M059J (cell line): ENCODE measurements around the gene KCNJ6. TPM values are rescaled to one million over a fixed set of nuclear protein-coding genes. Genes with fewer than 3 reads are reported as not detected.
"Not testable (repeated sequence)": the region's sequence is repeated elsewhere in the genome, so short reads cannot be mapped to it uniquely, and the experiment has no call there.

Experiments used
- DNase-seq: peaks from one replicate; pipeline ENCODE4 v3.0.0-alpha.2; 2012; ENCODE audit warnings: low read depth
- total RNA-seq: library from RNA; depleted of rRNA; stranded (reverse); fragments of >200 nt; shearing (Covaris generic); gene quantifications from 2 replicates; pipeline ENCODE4 v1.2.3, GENCODE V29; 2014; rRNA removed

The KCNJ6 gene, protein sequence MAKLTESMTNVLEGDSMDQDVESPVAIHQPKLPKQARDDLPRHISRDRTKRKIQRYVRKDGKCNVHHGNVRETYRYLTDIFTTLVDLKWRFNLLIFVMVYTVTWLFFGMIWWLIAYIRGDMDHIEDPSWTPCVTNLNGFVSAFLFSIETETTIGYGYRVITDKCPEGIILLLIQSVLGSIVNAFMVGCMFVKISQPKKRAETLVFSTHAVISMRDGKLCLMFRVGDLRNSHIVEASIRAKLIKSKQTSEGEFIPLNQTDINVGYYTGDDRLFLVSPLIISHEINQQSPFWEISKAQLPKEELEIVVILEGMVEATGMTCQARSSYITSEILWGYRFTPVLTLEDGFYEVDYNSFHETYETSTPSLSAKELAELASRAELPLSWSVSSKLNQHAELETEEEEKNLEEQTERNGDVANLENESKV
- total RNA-seq: 0.12 and 0.15 TPM in 2 replicates

DNA sequence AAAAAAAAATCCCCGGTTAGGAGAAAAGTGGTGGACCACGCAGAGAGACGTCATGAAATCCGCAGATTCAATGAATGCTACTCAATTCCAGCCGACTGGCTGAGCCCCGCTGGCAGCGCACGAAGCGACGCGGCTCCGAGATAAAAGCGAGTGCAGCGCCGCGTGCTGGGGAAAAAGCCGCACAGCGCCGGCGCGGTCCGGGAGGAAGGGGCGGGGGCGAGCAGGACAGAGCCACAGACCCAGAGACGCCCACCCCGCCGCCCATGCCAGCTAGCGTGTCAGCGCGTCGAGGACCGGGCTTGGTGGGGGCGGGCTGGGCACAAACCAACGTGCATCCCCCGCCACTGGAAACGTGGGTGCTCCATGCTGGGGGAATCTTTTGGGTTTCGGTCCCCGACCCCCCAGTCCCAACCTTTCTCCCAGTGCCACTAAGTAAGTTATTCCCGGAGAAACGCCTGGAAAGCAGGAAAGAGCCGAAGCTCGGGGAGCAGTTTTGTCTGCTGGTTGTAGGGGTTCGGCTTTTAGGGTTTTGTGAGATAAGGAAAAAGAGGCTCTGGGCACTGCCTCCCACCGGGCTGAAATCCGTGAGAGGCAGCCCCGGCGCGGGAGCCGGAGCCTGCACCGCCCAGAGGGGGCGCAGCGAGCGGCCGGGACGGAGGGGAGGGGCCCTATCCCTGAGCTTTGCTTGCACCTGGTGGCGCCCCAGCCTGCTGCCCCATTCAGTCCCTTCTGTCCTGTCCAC lies at the start of gene KCNJ6:
Gene KCNJ6 (minus strand): TSS at position 148 of the 742 bp plus-strand sequence. CDS start 75,775 bp downstream, outside the sequence.
- peak; percentile 69 for DNase-seq

DNA sequence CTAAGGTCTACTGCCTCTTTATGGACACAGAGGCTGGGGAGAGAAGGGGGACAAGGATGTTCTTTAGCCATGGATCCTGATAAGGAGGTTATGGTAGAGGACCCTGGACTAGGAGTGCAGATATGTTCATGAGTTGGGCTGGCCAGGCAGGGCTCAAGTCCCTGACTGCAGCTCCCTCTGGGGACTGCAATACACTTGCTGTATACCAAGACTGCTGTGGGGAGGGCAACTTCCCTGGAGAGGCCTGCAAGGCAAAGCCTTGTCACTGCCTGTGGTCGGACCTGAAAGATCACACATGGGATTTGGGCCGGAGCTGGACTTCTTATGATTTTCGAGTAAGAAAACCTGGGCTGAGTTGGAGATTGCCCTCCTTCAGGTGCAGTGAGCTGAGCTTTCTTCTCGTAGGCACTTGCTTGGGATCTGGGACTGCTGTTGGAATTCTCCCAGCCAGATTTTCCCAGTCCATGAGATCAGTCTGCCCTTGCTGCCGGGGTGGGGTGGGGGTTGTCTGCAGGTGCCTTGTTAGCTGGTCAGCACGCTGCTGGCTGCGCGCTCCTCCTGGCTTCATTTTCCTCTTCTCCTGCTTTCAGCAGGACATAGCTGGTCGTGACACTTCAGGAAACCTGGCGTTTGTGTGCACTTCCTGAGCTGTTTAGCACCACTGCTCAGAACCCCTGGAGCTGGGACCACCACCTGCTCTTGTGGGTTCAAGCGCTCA lies 49.0 kb upstream of the KCNJ6 start:
- no peak for DNase-seq

DNA sequence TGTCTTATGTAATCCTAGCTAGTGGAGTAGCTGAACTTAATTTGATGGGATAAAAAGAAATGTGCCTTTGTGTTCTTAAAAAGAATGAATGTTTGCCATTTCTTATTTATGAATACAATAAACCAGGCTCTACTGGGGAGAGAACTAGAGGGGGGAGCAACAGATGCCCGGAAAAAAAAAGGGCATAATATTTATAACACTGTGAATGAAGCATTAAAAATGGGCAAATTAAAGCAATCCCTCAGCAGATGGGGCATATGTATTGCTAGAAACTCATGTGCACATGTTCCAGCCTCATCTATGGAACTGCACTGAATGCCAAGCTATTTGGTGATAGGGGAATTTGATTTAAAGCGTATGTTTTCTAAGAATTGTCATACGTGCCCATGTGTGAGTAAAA lies 42.3 kb upstream of the KCNJ6 start:
- no peak for DNase-seq

DNA sequence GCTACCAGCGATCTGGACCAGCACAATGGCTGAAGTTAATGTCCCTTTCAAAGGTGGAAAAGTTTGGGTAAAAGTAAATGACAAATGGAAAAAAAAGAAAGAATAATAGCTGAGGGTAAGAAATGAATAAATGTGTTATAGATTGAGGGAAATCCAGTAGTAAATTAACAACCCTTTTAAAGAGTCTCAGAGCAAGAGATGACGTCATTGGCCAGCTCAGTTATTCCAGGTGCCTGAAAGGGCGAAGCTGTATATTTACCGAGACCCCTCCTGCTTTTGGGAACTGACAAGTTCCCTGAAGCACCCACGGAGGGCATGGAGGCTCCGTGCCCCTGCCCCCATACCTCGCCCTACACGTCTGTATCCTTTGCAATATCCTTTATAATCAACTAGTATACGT lies 40.5 kb upstream of the KCNJ6 start:
- DNase-seq: no peak

DNA sequence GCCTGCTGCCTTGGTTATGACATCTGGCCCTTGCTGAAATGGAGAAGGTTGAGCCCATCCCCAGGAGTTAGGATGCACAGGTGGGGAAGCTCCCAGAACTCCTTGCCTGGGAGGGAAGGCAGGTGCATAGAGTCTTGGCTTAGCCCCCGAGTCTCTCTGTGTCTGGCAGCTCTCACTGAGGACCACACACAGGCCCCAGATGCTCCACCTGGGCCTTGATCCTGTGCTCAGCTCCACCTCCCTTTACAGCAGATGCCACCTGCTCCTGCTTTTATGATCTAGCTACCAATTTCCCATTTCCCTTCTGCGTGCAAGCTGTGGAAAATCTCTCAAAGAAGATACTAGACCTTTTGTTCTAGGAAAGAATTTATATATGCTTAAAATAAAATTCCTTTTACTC lies 28.8 kb upstream of the KCNJ6 start:
- DNase-seq: no peak

DNA sequence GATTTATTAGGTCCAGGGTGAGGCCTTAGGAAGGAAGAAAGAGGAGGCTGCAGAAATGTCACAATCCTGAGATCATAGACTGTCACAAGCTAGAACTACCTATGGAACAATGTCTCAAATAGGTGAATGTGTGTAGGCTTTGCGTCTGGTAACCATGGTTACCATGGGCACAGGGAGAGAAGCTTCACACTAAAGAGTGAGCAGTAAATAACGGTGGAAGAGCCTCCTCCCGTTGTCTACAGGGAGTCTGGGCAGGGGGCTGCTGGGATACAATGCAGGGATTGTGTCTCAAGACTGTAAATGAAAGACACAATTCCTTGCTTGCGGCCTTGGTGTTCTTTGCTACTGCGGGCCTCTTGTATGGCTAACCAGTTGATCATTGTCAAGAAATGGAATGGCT lies 28.2 kb upstream of the KCNJ6 start:
- DNase-seq: no peak

DNA sequence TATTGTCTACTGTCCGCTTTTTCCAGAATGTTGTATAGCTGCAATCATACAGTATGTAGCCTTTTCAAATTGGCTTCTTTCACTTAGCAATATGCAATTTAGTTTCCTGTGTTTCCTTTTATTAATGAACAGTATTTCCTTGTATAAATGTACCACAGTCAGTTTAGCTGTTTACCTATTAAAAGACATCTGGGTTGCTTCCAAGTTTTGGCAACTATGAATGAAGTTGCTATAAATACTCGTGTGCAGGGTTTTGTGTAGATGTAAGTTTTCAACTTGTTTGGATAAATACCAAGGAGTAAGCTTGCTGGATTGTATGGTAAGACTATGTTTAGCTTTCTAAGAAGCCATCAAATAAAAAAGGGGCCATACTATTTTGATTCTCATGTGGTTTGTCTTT lies 24.4 kb upstream of the KCNJ6 start:
- DNase-seq: peak; percentile 44

DNA sequence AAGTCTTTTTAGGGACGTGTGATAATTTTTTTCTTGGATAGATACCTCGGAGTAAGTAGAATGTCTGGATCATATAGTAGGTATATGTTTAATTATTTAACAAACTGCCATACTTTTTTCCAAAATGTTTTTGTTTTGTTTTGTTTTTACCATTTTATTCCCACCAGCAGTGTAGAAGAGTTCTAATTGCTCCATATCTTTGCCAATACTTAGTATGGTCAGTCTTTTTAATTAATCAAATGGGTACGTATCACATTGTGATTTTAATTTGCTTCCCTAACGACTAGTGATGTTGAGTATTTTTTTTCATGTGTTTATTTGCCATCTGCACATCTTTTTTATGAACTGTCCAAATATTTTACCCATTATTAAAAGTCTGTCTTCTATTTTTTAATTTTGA lies 23.6 kb upstream of the KCNJ6 start:
- no peak for DNase-seq

DNA sequence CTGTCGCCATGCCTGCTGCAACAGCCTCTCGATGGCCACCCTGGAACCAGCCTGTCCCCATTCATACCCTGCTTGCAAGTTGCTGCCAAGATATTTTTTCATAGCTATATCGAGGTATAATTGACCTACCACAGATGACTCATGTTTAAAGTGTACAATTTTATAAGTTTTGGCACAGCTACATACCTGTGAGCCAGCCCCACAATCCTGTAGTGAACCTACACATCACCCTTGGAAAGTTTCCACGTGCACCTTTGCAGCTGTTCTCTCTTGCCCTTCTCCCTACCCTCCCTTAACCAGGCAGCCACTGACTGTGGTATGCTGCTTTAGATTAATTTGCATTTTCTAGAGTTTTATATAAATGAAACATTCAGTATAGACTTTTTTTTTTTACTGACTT lies 23.0 kb upstream of the KCNJ6 start:
- DNase-seq: peak; percentile 43

DNA sequence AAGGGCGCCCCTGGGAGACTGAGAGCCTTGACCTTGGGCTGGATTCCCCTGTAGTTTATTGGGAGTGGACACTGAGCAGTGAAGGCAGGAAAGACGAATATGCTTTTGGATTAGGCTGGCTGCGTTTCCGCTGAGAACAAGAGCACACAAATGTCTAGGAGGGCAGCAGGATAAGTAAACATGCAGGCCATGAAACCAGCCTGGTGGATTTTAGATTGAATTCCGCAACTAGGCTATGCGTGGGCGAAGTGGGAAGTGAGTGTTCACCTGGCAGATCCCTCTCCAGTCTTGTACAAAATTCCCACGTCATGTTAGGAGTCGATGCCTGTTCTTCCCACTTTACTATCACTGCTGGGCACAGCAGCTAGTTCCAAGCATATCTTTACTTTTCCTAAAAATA lies 21.4 kb upstream of the KCNJ6 start:
- no peak for DNase-seq

DNA sequence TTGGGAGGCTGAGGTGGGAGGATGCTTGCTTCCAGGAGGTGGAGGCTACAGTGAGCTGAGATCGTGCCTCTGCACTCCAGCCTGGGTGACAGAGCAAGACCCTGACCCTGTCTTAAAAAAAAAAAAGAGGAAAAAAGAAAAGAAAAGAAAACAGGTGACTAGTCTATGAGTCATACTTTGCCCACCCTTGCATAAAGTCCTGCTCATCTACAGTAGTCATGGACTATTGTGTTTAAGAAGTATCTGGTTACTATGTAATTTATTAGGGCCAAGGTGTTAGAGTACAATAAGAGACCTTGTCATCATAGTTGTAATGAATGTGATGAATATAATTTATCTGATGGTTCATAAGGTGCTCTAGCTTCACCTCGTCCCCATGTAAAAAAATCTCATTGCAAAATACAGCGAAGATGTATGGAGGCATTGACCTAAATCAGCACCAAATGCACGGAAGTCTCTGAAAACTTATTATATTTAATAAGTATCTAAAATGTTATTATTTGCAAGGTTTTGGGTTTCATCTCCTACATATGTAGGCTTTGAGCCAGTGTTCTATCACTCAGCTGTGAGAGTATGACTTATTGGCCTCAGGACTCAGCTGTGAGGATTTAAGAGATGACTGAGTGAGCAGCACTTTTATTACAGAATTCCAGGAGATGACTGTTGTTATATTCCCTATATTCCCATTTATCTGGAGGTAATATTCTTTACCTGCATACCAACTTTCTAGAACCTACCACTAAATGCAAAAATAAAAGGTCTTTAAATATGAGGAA lies 19.9 kb upstream of the KCNJ6 start:
- DNase-seq: peak; percentile 58

DNA sequence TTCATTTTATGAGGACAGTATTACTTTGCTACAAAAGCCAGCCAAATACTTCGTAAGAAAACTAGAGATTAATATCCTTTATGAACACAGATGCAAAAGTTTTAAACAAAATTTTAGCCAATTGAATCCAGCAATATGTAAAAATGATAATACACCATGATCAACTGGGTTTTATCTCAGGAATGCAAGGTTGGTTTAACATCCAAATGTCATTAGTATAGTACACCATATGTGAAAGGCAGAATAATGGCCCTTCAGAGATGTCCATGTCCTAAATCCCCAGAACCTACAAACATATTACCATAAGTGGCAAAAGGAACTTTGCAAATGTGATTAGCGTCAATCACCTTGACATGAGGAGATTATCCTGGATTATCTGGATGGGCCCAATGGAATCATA lies 16.7 kb upstream of the KCNJ6 start:
- DNase-seq: no peak

DNA sequence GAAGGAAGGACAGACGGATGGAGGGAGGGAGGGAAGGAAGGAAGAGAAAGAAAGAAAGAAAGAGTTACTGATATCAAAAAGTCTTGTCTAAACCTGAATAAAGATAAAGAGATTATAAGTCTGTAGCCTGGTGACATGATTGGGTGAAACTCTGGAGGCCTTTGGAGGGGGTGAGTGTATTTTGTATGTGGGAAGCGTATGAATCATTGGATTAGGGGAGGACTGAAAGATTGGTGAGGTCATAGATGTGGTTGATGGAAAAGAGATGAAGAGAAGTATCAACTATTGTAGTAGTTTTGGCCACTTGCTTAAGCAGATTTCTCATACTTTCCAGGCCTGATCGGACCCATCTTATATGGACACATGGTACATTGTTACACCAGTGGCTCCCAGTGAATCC lies 11.5 kb upstream of the KCNJ6 start:
- peak; percentile 56 for DNase-seq

DNA sequence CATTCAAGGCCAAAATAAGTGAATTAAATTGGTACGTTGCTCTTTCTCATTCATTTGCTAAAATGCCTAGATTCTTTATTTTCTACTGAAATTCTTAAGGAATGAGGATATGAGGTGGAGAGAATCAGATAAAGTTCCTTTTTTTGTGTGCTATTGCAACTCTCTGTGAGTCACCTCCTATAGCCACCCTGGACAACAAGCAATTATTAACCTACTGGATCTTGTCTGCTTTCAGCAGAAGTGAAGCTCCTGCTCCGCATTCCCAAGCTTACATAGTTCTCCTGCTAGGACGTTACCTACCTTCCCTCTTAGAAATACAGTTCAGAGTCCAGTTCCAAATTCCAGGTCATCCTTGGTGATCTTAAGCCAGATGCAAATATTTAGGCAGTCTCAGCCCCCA lies 4.8 kb upstream of the KCNJ6 start:
- peak; percentile 47 for DNase-seq

DNA sequence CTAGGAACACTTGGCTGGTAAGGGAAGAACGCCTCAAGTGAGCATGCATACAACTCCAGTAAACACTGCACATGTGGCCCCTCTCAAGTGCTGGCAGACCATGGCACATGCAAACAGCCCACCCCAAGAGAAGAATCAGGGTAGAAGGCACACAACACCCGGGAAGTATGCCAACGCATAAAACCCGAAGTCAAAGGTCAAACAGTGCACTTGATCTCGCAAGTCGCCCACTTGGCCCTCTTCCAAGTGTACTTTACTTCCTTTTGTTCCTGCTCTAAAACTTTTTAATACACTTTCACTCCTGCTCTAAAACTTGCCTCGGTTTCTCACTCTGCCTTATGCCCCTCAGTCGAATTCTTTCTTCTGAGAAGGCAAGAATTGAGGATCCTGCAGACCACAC lies 4.0 kb upstream of the KCNJ6 start:
- not testable (repeated sequence) for DNase-seq

DNA sequence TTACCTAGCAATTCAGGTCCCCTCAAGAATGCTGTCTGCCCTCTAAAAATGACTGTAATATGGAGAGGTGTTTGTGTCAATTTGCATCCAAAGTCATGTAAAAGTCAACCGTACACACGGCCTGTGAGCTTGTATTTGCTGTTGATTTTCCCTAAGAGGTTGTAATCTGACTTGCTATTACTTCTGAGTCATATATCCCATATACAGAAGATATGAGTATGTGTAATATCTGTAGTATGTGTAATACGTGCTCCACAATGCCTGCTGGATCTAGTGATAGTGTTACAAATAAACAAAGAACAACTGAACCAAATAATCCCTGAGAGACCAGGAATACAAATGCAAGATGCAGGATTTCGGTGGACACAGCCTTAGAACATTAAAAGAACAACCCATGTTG lies 1.4 kb upstream of the KCNJ6 start:
- DNase-seq: peak; percentile 71

DNA sequence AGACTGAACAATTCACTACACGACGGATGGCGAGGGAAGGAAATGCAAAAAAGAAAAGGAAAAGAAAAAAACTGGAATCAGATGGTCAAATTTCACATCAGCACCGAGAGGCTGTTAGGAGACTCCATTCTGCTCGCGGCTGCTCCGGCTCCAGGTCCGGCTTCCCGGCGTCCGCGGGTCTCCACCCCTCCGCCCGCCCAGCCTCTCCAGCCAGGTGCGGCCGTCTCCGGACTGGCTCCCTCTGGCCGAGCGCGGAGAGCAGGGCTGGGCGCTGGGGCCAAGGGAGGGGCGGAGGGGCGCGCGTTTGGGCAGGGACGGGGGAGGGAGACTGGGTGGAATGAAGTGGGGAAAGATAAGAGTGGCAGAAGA lies 332 bp downstream of the KCNJ6 start:
- peak; percentile 35 for DNase-seq

DNA sequence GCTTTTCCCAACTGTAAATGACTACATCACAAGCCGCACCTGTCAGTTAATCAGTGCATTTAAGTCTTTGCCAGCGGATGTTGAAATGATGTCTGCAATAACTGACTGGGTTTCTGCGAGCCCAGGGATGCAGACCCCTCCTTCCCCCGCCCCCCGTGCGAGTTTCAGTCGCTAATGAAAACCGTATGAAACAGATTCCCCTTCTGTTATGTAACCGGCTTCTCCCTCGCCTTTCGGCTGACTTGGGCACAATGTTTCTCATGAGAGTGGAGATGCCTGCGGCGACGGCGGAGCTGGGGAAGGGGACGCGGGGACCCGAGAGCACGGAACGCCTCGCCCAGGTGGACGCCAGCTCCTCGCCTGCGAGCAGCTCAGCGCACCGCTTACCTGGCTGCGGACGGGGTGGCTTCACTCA lies 753 bp downstream of the KCNJ6 start:
- no peak for DNase-seq

DNA sequence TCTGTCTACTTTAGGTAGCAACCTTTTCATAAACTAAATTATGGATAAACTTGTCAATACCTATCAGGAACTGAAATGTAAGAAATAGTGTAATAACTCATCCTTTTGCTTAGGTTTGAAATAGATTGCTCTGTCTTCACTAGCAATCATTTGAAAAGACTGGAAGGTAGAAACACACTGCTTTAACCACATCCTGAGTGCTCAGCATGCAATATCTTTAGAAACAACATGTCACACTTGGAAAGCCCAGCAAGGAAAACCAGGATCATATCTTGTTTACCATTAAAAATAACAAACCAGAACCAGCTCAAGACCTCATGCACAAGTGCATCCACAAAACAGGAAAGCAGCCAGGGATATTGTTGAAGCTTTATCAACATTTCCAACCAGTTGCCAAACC lies 3.6 kb downstream of the KCNJ6 start:
- DNase-seq: peak; percentile 39

DNA sequence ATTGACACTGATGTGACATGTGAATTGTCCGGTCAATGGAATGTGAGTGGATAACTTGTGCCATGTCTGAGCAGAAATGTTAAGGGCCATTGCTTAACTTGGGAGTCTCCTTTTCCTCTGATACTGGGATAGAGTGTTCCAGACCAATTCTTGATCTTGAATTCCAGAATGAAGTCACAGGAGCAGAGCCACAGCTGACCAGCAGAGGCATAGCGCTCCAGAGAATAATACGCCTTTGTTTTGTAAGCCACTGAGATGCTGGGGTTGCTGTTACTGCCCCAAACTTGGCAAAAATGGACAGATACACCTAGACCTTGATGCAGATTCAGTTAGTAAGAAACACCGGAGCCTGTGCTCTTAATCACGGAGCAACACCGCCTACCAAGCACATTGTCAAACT lies 6.3 kb downstream of the KCNJ6 start:
- DNase-seq: no peak

DNA sequence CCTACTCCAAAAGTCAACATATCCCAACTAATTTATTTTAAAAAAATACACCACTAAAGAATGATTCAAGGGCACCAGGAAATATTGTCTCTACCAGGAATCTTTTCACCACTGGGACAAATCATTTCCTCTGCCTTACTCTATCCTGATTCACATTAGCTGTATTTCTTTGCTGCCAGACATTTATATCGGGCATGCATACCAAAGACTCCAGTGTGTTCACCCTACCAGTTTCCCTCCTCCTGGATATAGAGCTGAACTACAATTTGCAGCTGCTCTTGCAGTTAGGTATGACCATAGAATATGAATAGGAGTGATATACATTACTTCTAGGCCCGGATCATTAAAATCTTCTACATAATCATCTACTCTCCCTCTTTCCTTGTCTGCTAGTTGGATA lies 7.6 kb downstream of the KCNJ6 start:
- no peak for DNase-seq

DNA sequence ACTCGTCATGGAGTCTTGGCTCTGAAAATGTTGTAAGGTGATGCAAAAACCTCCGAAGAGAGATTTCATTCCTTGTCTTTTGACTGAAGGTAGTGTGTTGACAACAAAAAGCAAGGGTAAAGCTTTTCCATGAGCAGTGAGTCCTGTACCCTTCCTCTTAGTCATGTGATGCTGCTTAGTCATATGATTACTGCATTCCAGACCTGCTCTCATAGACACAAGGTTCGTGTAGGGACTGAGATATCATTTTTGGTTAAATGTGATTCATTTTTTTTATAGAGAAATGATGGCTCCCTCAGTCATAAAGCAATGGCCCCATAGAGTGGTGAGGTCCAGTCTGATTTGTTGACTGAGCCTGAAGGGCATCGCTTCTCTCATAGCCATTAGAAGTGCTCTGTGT lies 9.2 kb downstream of the KCNJ6 start:
- peak; percentile 35 for DNase-seq
